HepG2 (cell line): ENCODE data around the gene SYCP2L.
"Not testable (repeated sequence)": the region's sequence is repeated elsewhere in the genome, so short reads cannot be mapped to it uniquely, and the experiment has no call there.

ENCODE experiments used
- ASH2L ChIP-seq: fragments of 300-600, 200-600 bp; sonication (generic); IDR thresholded peaks from 2 replicates; pipeline ENCODE4 v1.7.0; 2017; ENCODE audit warnings: low read depth, mild to moderate bottlenecking, moderate library complexity, mixed read lengths, low read length; ENCODE audit not compliant: insufficient read length
- JUNB ChIP-seq: sonication (generic); formaldehyde crosslinking; IDR thresholded peaks from 2 replicates; pipeline ENCODE4 v1.8.0; 2022; ENCODE audit warnings: missing genetic modification reagents, mild to moderate bottlenecking, borderline replicate concordance
- KLF9 ChIP-seq: IDR thresholded peaks from 2 replicates; pipeline ENCODE4 v1.6.1; 2016; ENCODE audit warnings: low read depth

DNA sequence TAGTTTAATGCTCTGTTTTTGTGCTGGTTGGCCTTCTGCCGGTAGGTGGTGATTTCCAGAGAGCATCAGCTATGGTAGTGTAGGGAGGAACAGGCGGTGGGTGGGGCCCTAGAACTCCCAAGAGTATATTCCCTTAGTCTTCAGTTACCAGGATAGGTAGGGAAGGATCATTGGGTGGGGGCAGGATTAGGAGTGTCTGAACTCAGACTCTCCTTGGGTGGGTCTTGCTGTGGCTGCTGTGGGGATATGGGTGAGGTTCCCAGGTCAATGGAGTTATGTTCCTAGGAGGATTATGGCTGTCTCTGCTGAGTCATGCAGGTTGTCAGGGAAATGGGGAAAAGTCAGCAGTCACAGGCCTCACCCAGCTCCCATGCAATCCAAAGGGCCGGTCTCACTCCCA is 32.7 kb downstream of the SYCP2L start:
- not testable (repeated sequence) for TF ChIP-seq KLF9 (CRISPR knock-in tag); JUNB (CRISPR knock-in tag); ASH2L
